Renal pelvis (tissue), 4 donors: ENCODE data around the gene NFKBIZ. TPM values are rescaled to one million over a fixed set of nuclear protein-coding genes. Genes with fewer than 3 reads are reported as not detected.
"Not testable (repeated sequence)": the region's sequence is repeated elsewhere in the genome, so short reads cannot be mapped to it uniquely, and the experiment has no call there.

Experiments
- DNase-seq: peaks from one replicate; pipeline ENCODE4 v3.0.0-alpha.2; 2013
- polyA plus RNA-seq, 3 donors: library from polyadenylated mRNA; unstranded; fragments of 120-200 nt; gene quantifications; one replicate each; pipeline ENCODE4 v1.2.1, GENCODE V29; 2013; ENCODE audit not compliant: insufficient read length in 3 of 3

NFKBIZ gene
- polyA plus RNA-seq, 3 donors = 4.2 to 14.2 (median 11.3) TPM

- no peak for DNase-seq
These were observed 19.5 kb downstream of the NFKBIZ start for GRCh38 chr3:101868534-101869464.

- DNase-seq = no peak
These were observed 20.8 kb downstream of the NFKBIZ start for GRCh38 chr3:101870138-101870537.

- no peak for DNase-seq
These were observed 24.3 kb downstream of the NFKBIZ start for GRCh38 chr3:101873619-101874018.

GRCh38 chr3:101876142-101876541 is 26.8 kb downstream of the NFKBIZ start:
- DNase-seq = no peak

- no peak for DNase-seq
These were observed 29.3 kb downstream of the NFKBIZ start for GRCh38 chr3:101878589-101878988.

- no peak for DNase-seq
These were observed 29.8 kb downstream of the NFKBIZ start for GRCh38 chr3:101879102-101879501.

GRCh38 chr3:101879623-101880284 is 30.4 kb downstream of the NFKBIZ start:
- DNase-seq = no peak

- no peak for DNase-seq
These were observed 35.5 kb downstream of the NFKBIZ start for GRCh38 chr3:101884776-101885175.

GRCh38 chr3:101885584-101885983 is 36.3 kb downstream of the NFKBIZ start:
- DNase-seq = not testable (repeated sequence)

GRCh38 chr3:101886626-101887025 is 37.3 kb downstream of the NFKBIZ start:
- DNase-seq = no peak

GRCh38 chr3:101888653-101889052 is 39.3 kb downstream of the NFKBIZ start:
- DNase-seq = no peak

GRCh38 chr3:101890716-101891115 is 41.4 kb downstream of the NFKBIZ start:
- no peak for DNase-seq

GRCh38 chr3:101892648-101893047 is 43.3 kb downstream of the NFKBIZ start:
- no peak for DNase-seq

- no peak for DNase-seq
These were observed 46.9 kb downstream of the NFKBIZ start for GRCh38 chr3:101896083-101896757.

- no peak for DNase-seq
These were observed 47.7 kb downstream of the NFKBIZ start for GRCh38 chr3:101897013-101897412.

GRCh38 chr3:101898039-101898438 is 48.7 kb downstream of the NFKBIZ start:
- no peak for DNase-seq

- no peak for DNase-seq
These were observed 49.4 kb downstream of the NFKBIZ start for GRCh38 chr3:101898752-101899169.

GRCh38 chr3:101900316-101900715 is 51.0 kb downstream of the NFKBIZ start:
- DNase-seq = no peak

GRCh38 chr3:101900736-101901135 is 51.4 kb downstream of the NFKBIZ start:
- DNase-seq = no peak

- DNase-seq = no peak
These were observed 52.7 kb downstream of the NFKBIZ start for GRCh38 chr3:101902041-101902440.

GRCh38 chr3:101903451-101903871 is 54.1 kb downstream of the NFKBIZ start:
- DNase-seq = no peak

GRCh38 chr3:101905573-101905972 is 56.3 kb downstream of the NFKBIZ start:
- not testable (repeated sequence) for DNase-seq
